ENCODE results near the gene ZBTB4.
"Not testable (repeated sequence)": the region's sequence is repeated elsewhere in the genome, so short reads cannot be mapped to it uniquely, and the experiment has no call there.

The ZBTB4 gene

GRCh38 chr17:7491583-7491982 is 12.2 kb upstream of the ZBTB4 start:
- DNase-seq (ENCODE audit: low read depth), result no peak

DNA sequence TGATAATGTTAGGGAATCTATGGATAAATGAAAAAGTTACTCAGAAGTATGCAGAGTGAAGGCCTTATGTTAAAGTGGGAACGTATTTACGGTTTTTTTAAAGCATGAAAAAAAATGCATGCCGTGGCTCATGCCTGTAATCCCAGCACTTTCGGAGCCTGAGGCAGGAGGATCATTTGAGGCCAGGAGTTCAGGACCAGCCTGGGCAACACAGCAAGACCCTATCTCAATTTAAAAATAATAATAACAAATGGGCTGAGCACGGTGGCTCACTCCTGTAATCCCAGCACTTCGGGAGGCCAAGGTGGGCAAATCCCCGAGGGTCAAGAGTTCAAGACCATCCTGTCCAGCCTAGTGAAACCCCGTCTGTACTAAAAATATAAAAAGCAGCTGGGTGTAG is 10.7 kb upstream of the ZBTB4 start:
- DNase-seq (ENCODE audit: low read depth), result no peak

GRCh38 chr17:7486181-7486580 is 6.8 kb upstream of the ZBTB4 start:
- DNase-seq (ENCODE audit: low read depth), result no peak

DNA sequence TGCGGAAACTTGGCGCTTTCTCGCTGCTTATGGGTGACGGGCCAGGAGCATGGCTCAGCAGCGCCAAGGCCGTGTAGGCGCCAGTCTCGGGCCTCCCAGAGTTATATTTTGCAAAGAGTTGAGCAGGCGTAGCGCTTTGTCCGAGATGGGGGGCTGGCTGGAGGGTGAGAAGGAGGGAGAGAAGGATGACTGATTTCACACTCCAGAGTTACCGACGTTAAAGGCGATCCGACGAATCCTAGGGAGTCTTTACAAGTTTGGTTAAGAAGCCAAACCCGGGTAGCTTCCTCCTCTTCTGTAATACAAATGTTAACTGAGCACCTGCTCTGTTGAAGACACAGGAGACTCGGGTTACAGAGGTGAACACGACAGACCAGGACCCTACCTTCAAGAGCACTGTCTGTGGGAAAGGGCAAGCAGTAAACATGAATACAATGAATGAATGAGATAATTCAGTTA is 5.5 kb upstream of the ZBTB4 start:
- no peak for DNase-seq (ENCODE audit: low read depth)

GRCh38 chr17:7484067-7484918 is 4.9 kb upstream of the ZBTB4 start, which contains the start of gene POLR2A:
TSS of gene POLR2A (plus strand) at chr17:7484366.
- DNase-seq (ENCODE audit: low read depth), result peak; percentile 97

DNA sequence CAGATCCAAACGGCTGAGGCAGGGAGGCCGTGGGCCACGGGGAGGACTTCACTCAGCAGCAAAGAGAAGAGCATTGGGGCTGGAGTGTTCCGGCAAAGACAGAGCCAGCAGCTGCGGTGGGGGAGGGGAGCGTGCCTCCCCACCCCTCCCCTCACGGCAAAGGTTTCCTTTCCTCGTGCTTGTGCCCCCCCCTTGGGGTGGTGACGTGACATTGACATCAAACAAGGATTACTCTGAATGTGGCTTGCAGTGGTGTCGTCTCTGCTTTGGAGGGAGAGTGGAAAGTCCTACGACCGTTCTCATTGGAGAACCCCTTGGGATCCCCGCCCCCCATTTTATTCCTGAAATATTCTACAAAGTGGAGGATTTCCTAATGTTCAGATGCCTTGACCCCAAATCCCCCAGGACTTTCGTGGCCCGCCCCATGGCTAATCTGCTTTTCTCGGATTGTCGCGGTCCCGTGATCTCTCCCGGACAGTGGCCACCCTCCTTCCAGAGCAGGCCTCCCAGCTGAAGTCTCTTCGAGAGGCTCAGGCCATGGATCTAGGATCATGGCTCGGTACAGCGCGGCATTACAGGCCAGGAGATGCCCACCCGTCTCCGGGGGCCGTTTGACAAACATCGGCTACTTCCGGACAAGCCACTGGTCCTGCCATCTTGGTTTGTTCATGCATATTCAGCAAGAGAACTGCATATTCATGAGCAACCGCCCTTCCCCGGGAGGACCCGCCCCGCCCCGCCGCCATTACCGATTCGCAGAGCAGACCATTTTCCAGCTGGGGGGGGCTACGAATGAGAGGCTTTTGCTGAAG is 4.0 kb upstream of the ZBTB4 start:
- peak; percentile 88 for DNase-seq (ENCODE audit: low read depth)

- DNase-seq (ENCODE audit: low read depth), result not testable (repeated sequence)
These were observed 3.3 kb upstream of the ZBTB4 start for GRCh38 chr17:7482742-7483088.

DNA sequence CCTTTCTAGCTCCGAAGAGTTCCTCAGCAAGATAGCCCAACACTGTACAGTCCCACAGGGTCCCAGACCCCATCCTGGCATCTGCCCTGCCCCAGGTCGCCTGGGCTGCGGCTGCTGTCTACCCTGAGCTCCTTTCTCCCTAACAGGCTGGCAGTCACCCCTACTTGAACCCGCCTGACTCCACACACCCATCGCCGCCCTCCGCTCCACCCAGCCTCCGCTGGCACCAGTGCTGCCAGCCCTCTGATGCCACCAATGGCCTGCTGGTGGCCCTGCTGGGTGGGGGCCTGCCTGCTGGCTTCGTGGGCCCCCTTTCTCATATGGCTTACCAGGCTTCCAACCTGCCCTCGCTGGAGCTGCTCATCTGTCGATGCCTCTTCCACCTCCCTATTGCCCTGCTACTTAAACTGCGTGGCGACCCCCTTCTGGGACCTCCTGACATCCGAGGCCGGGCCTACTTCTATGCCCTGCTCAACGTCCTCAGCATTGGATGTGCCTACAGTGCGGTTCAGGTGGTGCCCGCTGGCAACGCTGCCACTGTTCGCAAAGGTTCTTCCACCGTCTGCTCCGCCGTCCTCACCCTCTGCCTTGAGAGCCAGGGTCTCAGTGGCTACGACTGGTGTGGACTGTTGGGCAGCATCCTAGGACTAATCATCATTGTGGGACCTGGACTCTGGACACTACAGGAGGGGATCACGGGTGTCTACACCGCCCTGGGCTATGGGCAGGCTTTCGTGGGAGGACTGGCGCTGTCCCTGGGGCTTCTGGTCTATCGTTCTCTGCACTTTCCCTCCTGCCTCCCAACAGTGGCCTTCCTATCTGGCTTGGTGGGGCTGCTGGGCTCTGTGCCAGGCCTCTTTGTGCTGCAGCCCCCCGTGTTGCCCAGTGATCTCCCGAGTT is 2.7 kb upstream of the ZBTB4 start:
- DNase-seq (ENCODE audit: low read depth), result not testable (repeated sequence)

- not testable (repeated sequence) for DNase-seq (ENCODE audit: low read depth)
These were observed 1.8 kb upstream of the ZBTB4 start, which contains the start of gene SLC35G6 for GRCh38 chr17:7481275-7481674. TSS of gene SLC35G6 (plus strand) at chr17:7481446. CDS start at chr17:7481517, 71 bp downstream.

DNA sequence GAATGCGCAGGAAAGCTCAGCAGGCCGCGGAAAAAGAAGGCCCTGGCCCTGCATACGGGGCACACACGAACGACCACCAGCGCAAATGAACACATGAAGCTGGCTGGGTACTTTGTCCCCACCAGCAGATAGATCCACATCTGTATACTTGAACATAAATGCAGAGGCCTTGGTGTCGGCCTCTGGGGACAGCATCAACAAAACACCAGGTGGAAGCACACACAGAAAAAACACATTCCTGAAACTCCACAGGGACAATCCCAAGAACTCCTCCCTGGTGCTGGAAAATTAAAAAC is 606 bp upstream of the ZBTB4 start:
- DNase-seq (ENCODE audit: low read depth), result no peak

DNA sequence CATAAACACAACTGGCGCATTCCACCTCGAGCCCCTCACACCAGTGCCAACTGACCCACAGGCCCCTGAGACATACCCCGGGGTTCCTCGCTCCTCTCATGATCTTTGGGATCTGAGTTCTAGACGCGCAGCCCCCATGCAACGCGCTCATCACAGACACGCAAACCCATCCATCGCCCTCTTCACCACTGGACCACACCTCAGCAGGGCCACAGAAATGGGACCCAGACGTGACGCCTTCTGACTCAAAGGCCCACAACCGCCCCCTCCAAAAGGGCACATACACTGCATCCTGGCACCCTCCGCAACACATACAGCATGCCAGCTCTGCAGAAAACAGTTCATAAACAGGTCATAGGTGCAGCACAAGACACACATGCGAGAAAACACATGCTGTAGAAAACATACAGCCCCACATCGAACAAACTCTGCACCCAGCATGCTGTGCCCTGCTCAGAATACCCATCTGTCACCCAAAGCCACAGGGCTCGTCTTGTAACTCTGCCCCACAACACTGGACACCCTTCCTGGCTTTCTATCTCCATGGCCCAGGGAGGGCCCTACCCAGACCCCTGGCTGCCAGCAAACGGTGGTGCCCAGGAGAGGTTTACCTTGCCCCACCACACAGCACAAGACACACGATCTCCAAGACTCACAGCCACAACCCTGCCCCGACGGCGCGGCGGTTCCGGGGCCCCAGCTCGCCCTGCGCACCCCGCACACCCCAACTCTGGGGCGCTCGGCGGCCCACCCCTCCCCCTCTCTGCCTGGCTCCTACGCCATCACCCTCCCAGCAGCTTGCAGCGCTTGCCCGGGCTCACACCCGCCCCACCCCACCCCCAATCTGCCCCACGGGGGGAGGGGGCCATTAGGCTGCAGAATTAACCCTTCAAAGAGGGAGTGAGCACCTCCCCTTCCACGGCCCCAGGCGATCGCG is 887 bp downstream of the ZBTB4 start:
- peak; percentile 54 for DNase-seq (ENCODE audit: low read depth)

- no peak for DNase-seq (ENCODE audit: low read depth)
These were observed 1.8 kb downstream of the ZBTB4 start for GRCh38 chr17:7477392-7478275.

DNA sequence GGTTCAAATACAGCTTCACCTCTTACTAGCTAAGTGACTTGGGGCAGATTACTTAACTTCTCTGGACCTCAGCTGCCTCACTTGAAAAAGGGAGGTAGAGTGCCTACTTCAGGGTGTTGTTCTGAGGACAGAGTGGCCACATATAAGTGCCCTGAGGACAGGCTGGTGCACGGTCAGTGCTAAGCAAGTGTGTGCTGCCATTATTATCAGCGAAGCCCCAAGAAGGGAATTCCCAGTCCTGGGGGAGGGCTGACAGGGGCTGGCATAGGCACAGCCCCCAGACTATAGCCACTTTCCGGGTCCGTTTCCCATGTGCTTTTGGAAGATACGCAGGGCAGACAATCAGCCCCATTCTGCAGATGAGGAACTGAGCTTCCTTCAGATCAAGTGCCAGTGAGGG is 2.5 kb downstream of the ZBTB4 start:
- no peak for DNase-seq (ENCODE audit: low read depth)

DNA sequence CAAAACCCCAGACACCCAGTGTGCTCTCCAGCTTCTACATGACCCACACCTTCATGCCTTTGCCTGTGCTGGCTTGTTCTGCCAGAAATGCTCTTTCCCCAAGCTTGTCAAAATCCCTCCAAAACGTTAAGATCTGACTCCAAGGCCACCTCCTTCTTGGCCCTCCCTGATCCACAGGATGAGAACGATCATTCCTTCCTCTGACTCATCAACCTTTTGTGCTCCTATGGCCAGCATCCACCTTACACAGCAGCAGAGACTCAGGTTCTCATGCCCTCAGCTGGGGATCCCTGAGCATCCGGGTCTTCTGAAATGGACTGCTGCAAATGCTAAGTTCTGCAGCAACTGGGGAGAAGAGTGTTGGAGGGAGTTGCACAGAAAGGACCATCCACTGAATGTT is 2.9 kb downstream of the ZBTB4 start:
- no peak for DNase-seq (ENCODE audit: low read depth)

- DNase-seq (ENCODE audit: low read depth), result no peak
These were observed 3.5 kb downstream of the ZBTB4 start for GRCh38 chr17:7475764-7476422.

DNA sequence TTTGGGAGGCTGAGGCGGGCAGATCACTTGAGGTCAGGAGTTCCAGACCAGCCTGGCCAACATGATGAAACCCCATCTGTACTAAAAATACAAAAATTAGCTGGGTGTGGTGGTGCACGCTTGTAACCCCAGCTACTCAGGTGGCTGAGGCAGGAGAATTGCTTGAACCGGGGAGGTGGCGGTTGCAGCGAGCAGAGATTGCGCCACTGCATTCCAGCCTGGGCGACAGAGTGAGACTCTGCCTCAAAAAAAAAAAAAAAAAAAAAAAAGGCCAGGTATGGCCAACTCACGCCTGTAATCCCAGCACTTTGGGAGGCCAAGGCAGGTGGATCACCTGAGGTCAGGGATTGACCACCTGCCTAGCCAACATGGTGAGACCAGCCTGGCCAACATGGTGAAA is 4.7 kb downstream of the ZBTB4 start:
- not testable (repeated sequence) for DNase-seq (ENCODE audit: low read depth)

DNA sequence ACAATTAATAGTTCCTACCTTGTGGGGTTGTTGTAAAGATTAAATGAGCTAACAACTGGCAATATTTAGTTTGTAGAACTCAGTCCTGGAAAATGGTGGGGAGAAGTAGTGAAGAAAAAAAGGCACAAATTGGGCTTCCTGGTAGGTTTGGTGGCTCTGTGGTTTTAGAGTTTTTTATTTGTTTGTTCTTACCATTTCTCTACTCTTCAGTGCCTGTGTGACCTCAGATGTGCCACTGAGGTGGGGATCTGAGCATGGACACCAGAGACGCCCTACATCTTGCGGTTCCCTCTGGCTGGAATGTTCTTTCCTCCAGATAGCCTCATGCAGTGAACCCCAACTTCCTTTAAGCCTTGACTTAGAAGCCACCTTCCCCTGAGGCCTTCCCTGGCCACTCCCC is 7.7 kb downstream of the ZBTB4 start:
- no peak for DNase-seq (ENCODE audit: low read depth)

GRCh38 chr17:7470457-7470973 is 8.9 kb downstream of the ZBTB4 start:
- not testable (repeated sequence) for DNase-seq (ENCODE audit: low read depth)

DNA sequence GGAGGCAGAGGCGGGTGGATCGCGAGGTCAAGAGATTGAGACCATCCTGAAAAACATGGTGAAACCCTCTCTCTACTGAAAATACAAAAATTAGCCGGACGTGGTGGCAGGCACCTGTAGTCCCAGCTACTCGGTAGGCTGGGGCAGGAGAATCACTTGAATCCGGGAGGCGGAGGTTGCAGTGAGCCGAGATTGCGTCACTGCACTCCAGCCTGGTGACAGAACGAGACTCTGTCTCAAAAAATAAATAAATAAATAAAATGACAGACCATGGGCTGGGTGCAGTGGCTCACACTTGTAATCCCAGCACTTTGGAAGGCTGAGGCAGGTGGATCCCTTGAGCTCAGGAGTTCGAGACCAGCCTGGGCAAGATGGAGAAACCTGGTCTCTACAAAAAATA is 9.6 kb downstream of the ZBTB4 start:
- DNase-seq (ENCODE audit: low read depth), result not testable (repeated sequence)

Measured in activated T-helper 1 cell treated with Interleukin-2 at 50 U/mL for 16 hours (primary cell).